Measurements from ENCODE around the gene ELF4. TPM values are rescaled to one million over a fixed set of nuclear protein-coding genes. Genes with fewer than 3 reads are reported as not detected.

The ELF4 gene
- total and polyA plus RNA-seq, 2 of the 13 experiments (the other 11 are each of a cell fraction or from before 2014, with no cell fraction given): 1.3 to 2.6 TPM

GRCh38 chrX:130060122-130061069, 49.9 kb downstream of the ELF4 start (continued):
- TF ChIP-seq GABPA (IDR thresholded peaks at IDR 0.05; ENCODE audit: low read depth, low read length) (no peak), GABPA (CRISPR knock-in tag; IDR thresholded peaks at IDR 0.05; ENCODE audit: low read depth) (no peak), NR2F6 (IDR thresholded peaks at IDR 0.05) (no peak), NR2F6 (CRISPR knock-in tag; IDR thresholded peaks at IDR 0.05) (no peak), MXI1 (IDR thresholded peaks at IDR 0.05; ENCODE audit: borderline replicate concordance, low read depth, low read length) (peak; percentile 63; the same call in 1 of the 3 replicates), HMGXB4 (CRISPR knock-in tag; IDR thresholded peaks at IDR 0.05; ENCODE audit: borderline replicate concordance in 1 of 2, low read depth in 1 of 2) (peak; percentile 66 to 76; a peak in 2 of 4 replicates), PRDM15 (CRISPR knock-in tag; IDR thresholded peaks at IDR 0.05) (no peak), IKZF4 (CRISPR knock-in tag; IDR thresholded peaks at IDR 0.05; ENCODE audit: borderline replicate concordance, low read depth, not compliant biosample characterization) (no peak), ERF (CRISPR knock-in tag; IDR thresholded peaks at IDR 0.05) (no peak), MXD4 (CRISPR knock-in tag; IDR thresholded peaks at IDR 0.05) (no peak), EHMT2 (IDR thresholded peaks at IDR 0.05; ENCODE audit: borderline replicate concordance, low read depth, low read length) (no peak), YEATS4 (CRISPR knock-in tag; IDR thresholded peaks at IDR 0.05; ENCODE audit: borderline replicate concordance) (no peak), ZNF883 (CRISPR knock-in tag; IDR thresholded peaks at IDR 0.05; ENCODE audit: not compliant biosample characterization) (no peak), PBX3 (CRISPR knock-in tag; IDR thresholded peaks at IDR 0.05; ENCODE audit: borderline replicate concordance) (no peak), ZNF547 (CRISPR knock-in tag; IDR thresholded peaks at IDR 0.05) (peak; percentile 23; the same call in 1 of the 2 replicates), TFDP2 (CRISPR knock-in tag; IDR thresholded peaks at IDR 0.05) (peak; percentile 84), ZBTB1 (CRISPR knock-in tag; IDR thresholded peaks at IDR 0.05; ENCODE audit: borderline replicate concordance) (no peak), ZBTB7B (CRISPR knock-in tag; IDR thresholded peaks at IDR 0.05) (no peak), ESRRA (CRISPR knock-in tag; IDR thresholded peaks at IDR 0.05; ENCODE audit: low read depth) (no peak), PHF8 (CRISPR knock-in tag; IDR thresholded peaks at IDR 0.05) (no peak; the same call in 1 of the 2 replicates), CCDC6 (CRISPR knock-in tag; IDR thresholded peaks at IDR 0.05) (no peak), MIER2 (CRISPR knock-in tag; IDR thresholded peaks at IDR 0.05) (no peak)

Data from HepG2 (cell line).